Kasumi-1 (cell line): Measurements from ENCODE around the gene NFIA.
"Not testable (repeated sequence)": the region's sequence is repeated elsewhere in the genome, so short reads cannot be mapped to it uniquely, and the experiment has no call there.

Experiments
- DNase-seq, 2 experiments: peaks; one replicate each; lab custom pipeline; 2025; lab: John Stamatoyannopoulos, UW

The NFIA gene

GRCh38 chr1:61457526-61458040 is 375.2 kb downstream of the NFIA start:
- no peak for DNase-seq

- DNase-seq: no peak
These were observed 377.0 kb downstream of the NFIA start for GRCh38 chr1:61459345-61459744.

GRCh38 chr1:61460191-61460590 is 377.8 kb downstream of the NFIA start:
- no peak for DNase-seq

GRCh38 chr1:61461406-61462384 is 379.3 kb downstream of the NFIA start:
- no peak for DNase-seq

GRCh38 chr1:61462628-61463027 is 380.3 kb downstream of the NFIA start:
- DNase-seq: no peak

- no peak for DNase-seq
These were observed 380.9 kb downstream of the NFIA start for GRCh38 chr1:61463220-61463619.

- not testable (repeated sequence) for DNase-seq
These were observed 385.5 kb downstream of the NFIA start for GRCh38 chr1:61467836-61468235.

- no peak for DNase-seq
These were observed 387.0 kb downstream of the NFIA start for GRCh38 chr1:61469365-61469764.

- DNase-seq: no peak
These were observed 390.5 kb downstream of the NFIA start for GRCh38 chr1:61472876-61473275.

GRCh38 chr1:61474269-61474817 is 392.0 kb downstream of the NFIA start:
- DNase-seq: no peak

GRCh38 chr1:61474963-61475362 is 392.6 kb downstream of the NFIA start:
- no peak for DNase-seq

- DNase-seq: no peak
These were observed 394.9 kb downstream of the NFIA start for GRCh38 chr1:61477301-61477700.

- DNase-seq: no peak
These were observed 398.0 kb downstream of the NFIA start for GRCh38 chr1:61480273-61480935.

GRCh38 chr1:61481315-61481715 is 399.0 kb downstream of the NFIA start:
- DNase-seq: no peak

GRCh38 chr1:61482170-61482734 is 399.9 kb downstream of the NFIA start:
- no peak for DNase-seq

- no peak for DNase-seq
These were observed 404.6 kb downstream of the NFIA start for GRCh38 chr1:61486783-61487536.

- no peak for DNase-seq
These were observed 405.4 kb downstream of the NFIA start for GRCh38 chr1:61487801-61488200.

- no peak for DNase-seq
These were observed 408.6 kb downstream of the NFIA start for GRCh38 chr1:61490924-61491323.

GRCh38 chr1:61491497-61491896 is 409.1 kb downstream of the NFIA start:
- no peak for DNase-seq

- no peak for DNase-seq
These were observed 411.6 kb downstream of the NFIA start for GRCh38 chr1:61494000-61494399.

GRCh38 chr1:61496501-61496900 is 414.1 kb downstream of the NFIA start:
- DNase-seq: no peak

GRCh38 chr1:61497013-61497412 is 414.7 kb downstream of the NFIA start:
- no peak for DNase-seq
